Measurements from ENCODE around the gene TTC39A. TPM values are rescaled to one million over a fixed set of nuclear protein-coding genes. Genes with fewer than 3 reads are reported as not detected.

Gene TTC39A
- total and polyA plus RNA-seq, 2 of the 13 experiments (the other 11 are each of a cell fraction or from before 2014, with no cell fraction given): 0.33 to 1.5 TPM

- no peaks in the 10 kb centered on the region for H3K27me3 ChIP-seq (ENCODE audit: control insufficient read depth in 1 of 2, insufficient read depth in 2 of 2, low read length in 2 of 2)
- no peak overlapping the region for H3K27ac ChIP-seq (ENCODE audit: extremely low read length, insufficient read depth, low read length)
- H3K9me3 ChIP-seq (ENCODE audit: low read length): no peaks in the 10 kb centered on the region
- H3K36me3 ChIP-seq (replicated peaks in 1 of 2; ENCODE audit: control insufficient read depth in 1 of 2, insufficient read depth in 2 of 2, low read length in 2 of 2): no peaks in the 10 kb centered on the region
- peaks cover 40% of the 10 kb centered on the region for H3K4me1 ChIP-seq (ENCODE audit: insufficient read depth, low read length)
- in situ Hi-C loops (cut with HindIII; ENCODE audit: extremely low pct_ligation_motif_present, low pct_unique_long_range_greater_than_20kb) (no loop called here), intact Hi-C loops (cut with micrococcal nuclease; ENCODE audit: unreplicated experiment) (no loop called here)
- DNase-seq (ENCODE audit: low spot score) (no peak), FAIRE-seq (no peak), ATAC-seq (no peak; the same call in 2 of the 3 replicates)
- H2AFZ ChIP-seq (ENCODE audit: low read length): no peak overlapping the region
- 76% methylated on average over 5 of the region's 8 CpGs for WGBS (ENCODE audit: low lambda C conversion rate)
- ChIA-PET CTCF (ENCODE audit: low intra/inter-chr PET ratio, low total read pairs) (no interaction called here), POLR2A (no interaction called here)
- no peaks in the 10 kb centered on the region for H4K20me1 ChIP-seq (ENCODE audit: insufficient read depth, low read length)
- no peak overlapping the region for H3K4me3 ChIP-seq (replicated peaks in 1 of 3; ENCODE audit: insufficient read depth in 1 of 3, low read depth in 2 of 3, low read length in 3 of 3)
- BruUV-seq (replicated peaks): no TSS peak
- no peak overlapping the region for H3K9ac ChIP-seq (ENCODE audit: insufficient read depth, low read depth, low read length)
- no peak overlapping the region for H3K4me2 ChIP-seq (ENCODE audit: low read depth, low read length)
- H3K79me2 ChIP-seq (ENCODE audit: insufficient read depth, low read length): no peaks in the 10 kb centered on the region
- TF ChIP-seq, protein P1, sequence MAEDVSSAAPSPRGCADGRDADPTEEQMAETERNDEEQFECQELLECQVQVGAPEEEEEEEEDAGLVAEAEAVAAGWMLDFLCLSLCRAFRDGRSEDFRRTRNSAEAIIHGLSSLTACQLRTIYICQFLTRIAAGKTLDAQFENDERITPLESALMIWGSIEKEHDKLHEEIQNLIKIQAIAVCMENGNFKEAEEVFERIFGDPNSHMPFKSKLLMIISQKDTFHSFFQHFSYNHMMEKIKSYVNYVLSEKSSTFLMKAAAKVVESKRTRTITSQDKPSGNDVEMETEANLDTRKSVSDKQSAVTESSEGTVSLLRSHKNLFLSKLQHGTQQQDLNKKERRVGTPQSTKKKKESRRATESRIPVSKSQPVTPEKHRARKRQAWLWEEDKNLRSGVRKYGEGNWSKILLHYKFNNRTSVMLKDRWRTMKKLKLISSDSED (CRISPR knock-in tag; IDR thresholded peaks at IDR 0.05): no peak
- TF ChIP-seq ZNF264 (CRISPR knock-in tag; IDR thresholded peaks at IDR 0.05): no peak
- TF ChIP-seq NFYC (CRISPR knock-in tag; IDR thresholded peaks at IDR 0.05): no peak
- TF ChIP-seq, protein P2, sequence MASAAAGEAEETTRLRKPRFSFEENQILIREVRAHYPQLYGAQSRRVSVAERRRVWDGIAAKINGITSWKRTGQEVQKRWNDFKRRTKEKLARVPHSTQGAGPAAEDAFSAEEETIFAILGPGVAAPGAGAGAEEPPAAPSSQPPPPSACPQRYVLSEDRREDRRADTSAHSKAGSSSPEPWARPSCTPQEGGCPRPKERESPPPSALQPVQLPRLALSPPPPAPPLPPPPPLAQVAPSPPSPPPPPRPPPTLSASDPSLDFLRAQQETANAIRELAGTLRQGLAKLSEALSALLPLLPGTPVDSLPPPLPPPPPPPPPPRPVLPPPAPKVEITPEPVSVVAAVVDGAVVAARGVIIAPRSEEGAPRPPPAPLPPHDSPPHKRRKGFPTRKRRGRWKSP (CRISPR knock-in tag; IDR thresholded peaks at IDR 0.05): no peak
- TF ChIP-seq TOPORS (CRISPR knock-in tag; IDR thresholded peaks at IDR 0.05): no peak
- TF ChIP-seq, protein P3, sequence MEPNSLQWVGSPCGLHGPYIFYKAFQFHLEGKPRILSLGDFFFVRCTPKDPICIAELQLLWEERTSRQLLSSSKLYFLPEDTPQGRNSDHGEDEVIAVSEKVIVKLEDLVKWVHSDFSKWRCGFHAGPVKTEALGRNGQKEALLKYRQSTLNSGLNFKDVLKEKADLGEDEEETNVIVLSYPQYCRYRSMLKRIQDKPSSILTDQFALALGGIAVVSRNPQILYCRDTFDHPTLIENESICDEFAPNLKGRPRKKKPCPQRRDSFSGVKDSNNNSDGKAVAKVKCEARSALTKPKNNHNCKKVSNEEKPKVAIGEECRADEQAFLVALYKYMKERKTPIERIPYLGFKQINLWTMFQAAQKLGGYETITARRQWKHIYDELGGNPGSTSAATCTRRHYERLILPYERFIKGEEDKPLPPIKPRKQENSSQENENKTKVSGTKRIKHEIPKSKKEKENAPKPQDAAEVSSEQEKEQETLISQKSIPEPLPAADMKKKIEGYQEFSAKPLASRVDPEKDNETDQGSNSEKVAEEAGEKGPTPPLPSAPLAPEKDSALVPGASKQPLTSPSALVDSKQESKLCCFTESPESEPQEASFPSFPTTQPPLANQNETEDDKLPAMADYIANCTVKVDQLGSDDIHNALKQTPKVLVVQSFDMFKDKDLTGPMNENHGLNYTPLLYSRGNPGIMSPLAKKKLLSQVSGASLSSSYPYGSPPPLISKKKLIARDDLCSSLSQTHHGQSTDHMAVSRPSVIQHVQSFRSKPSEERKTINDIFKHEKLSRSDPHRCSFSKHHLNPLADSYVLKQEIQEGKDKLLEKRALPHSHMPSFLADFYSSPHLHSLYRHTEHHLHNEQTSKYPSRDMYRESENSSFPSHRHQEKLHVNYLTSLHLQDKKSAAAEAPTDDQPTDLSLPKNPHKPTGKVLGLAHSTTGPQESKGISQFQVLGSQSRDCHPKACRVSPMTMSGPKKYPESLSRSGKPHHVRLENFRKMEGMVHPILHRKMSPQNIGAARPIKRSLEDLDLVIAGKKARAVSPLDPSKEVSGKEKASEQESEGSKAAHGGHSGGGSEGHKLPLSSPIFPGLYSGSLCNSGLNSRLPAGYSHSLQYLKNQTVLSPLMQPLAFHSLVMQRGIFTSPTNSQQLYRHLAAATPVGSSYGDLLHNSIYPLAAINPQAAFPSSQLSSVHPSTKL (CRISPR knock-in tag; IDR thresholded peaks at IDR 0.05): no peak
- TF ChIP-seq THYN1 (CRISPR knock-in tag; IDR thresholded peaks at IDR 0.05; ENCODE audit: borderline replicate concordance, low read depth): no peak
- no peak for TF ChIP-seq SATB2 (CRISPR knock-in tag; IDR thresholded peaks at IDR 0.05)
- TF ChIP-seq BRCA1 (CRISPR knock-in tag; IDR thresholded peaks at IDR 0.05): no peak
- TF ChIP-seq ZNF75D (CRISPR knock-in tag; IDR thresholded peaks at IDR 0.05; ENCODE audit: borderline replicate concordance): no peak
- no peak for TF ChIP-seq KLF15 (CRISPR knock-in tag; IDR thresholded peaks at IDR 0.05; ENCODE audit: borderline replicate concordance)
- no peak for TF ChIP-seq MAZ (IDR thresholded peaks at IDR 0.05; ENCODE audit: borderline replicate concordance, low read depth, low read length)
- TF ChIP-seq MAZ (CRISPR knock-in tag; IDR thresholded peaks at IDR 0.05; ENCODE audit: low read depth): no peak
- TF ChIP-seq ZNF558 (CRISPR knock-in tag; IDR thresholded peaks at IDR 0.05; ENCODE audit: borderline replicate concordance): no peak
- TF ChIP-seq ZNF788 (CRISPR knock-in tag; IDR thresholded peaks at IDR 0.05; ENCODE audit: borderline replicate concordance): no peak
Measured at GRCh38 chr1:51287966-51288365, 42.4 kb downstream of the TTC39A start.
